BJ (cell line): Measurements from ENCODE around the gene CDCA7. TPM values are rescaled to one million over a fixed set of nuclear protein-coding genes. Genes with fewer than 3 reads are reported as not detected.

Experiments
- CTCF ChIA-PET: fragments of 350-600 bp; formaldehyde crosslinking; extraction: SDS; loops from one replicate; lab custom pipeline; 2021; ENCODE audit warnings: antibody characterized with exemption, inconsistent platforms; lab: Yijun Ruan, JAX
- POLR2A ChIA-PET: fragments of 300-600 bp; sonication (Branson Sonifier 250); formaldehyde crosslinking; extraction: SDS; loops from one replicate; lab custom pipeline; 2021; ENCODE audit warnings: antibody characterized with exemption; lab: Charles Lee
- DNase-seq: peaks from one replicate; pipeline ENCODE4 v3.0.0-alpha.2; 2011; ENCODE audit warnings: low read depth
- H3K27me3 ChIP-seq: 2 replicates; pipeline ENCODE4 v1.6.0; 2011; ENCODE audit warnings: low read length; ENCODE audit not compliant: control insufficient read depth, insufficient read depth
- H3K36me3 ChIP-seq: 2 replicates; pipeline ENCODE4 v1.5.1; 2011; ENCODE audit warnings: low read length; ENCODE audit not compliant: control insufficient read depth, insufficient read depth
- H3K4me3 ChIP-seq: 2 replicates; pipeline ENCODE4 v1.5.1; 2011; ENCODE audit warnings: low read depth, mild to moderate bottlenecking, control low read depth, low read length
- CTCF ChIP-seq: IDR thresholded peaks from 2 replicates; pipeline ENCODE4 v1.5.1; 2011; ENCODE audit warnings: low read depth, mild to moderate bottlenecking, control low read depth, inconsistent platforms, low read length, moderate library complexity; ENCODE audit not compliant: insufficient read depth
- polyA plus RNA-seq: library from polyadenylated mRNA; depleted of rRNA; stranded (reverse); fragments of >200 nt; gene quantifications from 2 replicates; pipeline ENCODE4 v1.2.3, GENCODE V29; 2011

The CDCA7 gene
- polyA plus RNA-seq, 1 experiment, result 8.3 TPM

GRCh38 chr2:173417341-173417740 is 62.7 kb downstream of the CDCA7 start:
- no peaks in the 10 kb centered on the region for H3K36me3 ChIP-seq
- H3K4me3 ChIP-seq, result no peak overlapping the region
- no peak for TF ChIP-seq CTCF
- CTCF ChIA-PET, result interaction anchor here (3.1 kb wide), 1 partner anchor 15 kb away, joined by 15 read pairs; no protein-coding TSS in a partner anchor
- DNase-seq, result no peak
- peaks cover 10% of the 10 kb centered on the region; the same call in 1 of the 2 replicates for H3K27me3 ChIP-seq
- POLR2A ChIA-PET, result no interaction called here

GRCh38 chr2:173417802-173418201 is 63.1 kb downstream of the CDCA7 start:
- no peak for DNase-seq
- Histone ChIP-seq H3K36me3 (no peaks in the 10 kb centered on the region), H3K27me3 (peaks cover 10% of the 10 kb centered on the region), H3K4me3 (no peak overlapping the region)
- CTCF ChIA-PET, result interaction anchor here (0.9 kb wide), 1 partner anchor 32 kb away, joined by 3 read pairs; no protein-coding TSS in a partner anchor
- POLR2A ChIA-PET, result no interaction called here
- TF ChIP-seq CTCF, result no peak
